ENCODE data around the gene FHOD3. TPM values are rescaled to one million over a fixed set of nuclear protein-coding genes. Genes with fewer than 3 reads are reported as not detected.

Gene FHOD3
- total and polyA plus RNA-seq, 2 of the 4 experiments (the other 2 are of a cell fraction) = 14.6 to 16.0 TPM

DNA sequence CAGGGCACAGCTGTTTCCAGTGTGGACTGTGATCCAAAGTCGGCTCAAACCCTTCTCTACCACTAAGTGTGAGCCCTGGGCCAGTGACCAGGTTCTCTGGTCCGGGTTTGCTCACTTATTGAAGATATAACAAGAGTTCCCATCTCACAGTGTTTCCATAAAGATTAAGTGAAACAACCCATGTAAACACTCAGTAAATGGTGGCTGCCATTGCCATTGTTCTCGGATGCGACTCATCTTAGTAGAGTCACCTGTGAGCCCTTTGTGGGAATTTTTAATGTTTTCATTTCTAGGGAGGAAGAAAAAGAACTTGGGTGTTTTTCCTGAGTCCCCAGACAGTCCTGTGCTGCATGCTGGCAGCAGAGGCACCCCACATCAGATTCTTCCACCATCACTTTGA, 477.9 kb downstream of the FHOD3 start:
- Histone ChIP-seq H3K18ac (ENCODE audit: low read depth, low read length) (no peak overlapping the region), H3K4me1 (ENCODE audit: control insufficient read depth, insufficient read depth, low read length) (peaks cover 10% of the 10 kb centered on the region), H3K9me1 (ENCODE audit: insufficient read depth, low read length) (peaks cover 19% of the 10 kb centered on the region), H3K79me1 (ENCODE audit: low read depth in 1 of 2, low read length in 2 of 2) (no peaks in the 10 kb centered on the region), H3K9me3 (ENCODE audit: control insufficient read depth, insufficient read depth, low read length) (no peaks in the 10 kb centered on the region), H2BK20ac (ENCODE audit: low read depth, low read length) (no peak overlapping the region), H3K27ac (ENCODE audit: insufficient read depth, low read length) (no peak overlapping the region), H3K4me2 (ENCODE audit: low read depth, low read length) (no peak overlapping the region), H2AK5ac (ENCODE audit: low read depth, low read length) (no peak overlapping the region), H2BK5ac (ENCODE audit: low read depth, low read length, poor library complexity, severe bottlenecking) (no peak overlapping the region), H4K91ac (ENCODE audit: insufficient read depth, low read depth, low read length) (no peak overlapping the region), H3K23ac (ENCODE audit: low read depth, low read length) (no peak overlapping the region), H4K20me1 (ENCODE audit: insufficient read depth, low read length) (no peaks in the 10 kb centered on the region), H2AK9ac (replicated peaks; ENCODE audit: low read depth, low read length, poor library complexity) (no peak overlapping the region), H3K27me3 (ENCODE audit: control insufficient read depth, insufficient read depth, low read length) (no peaks in the 10 kb centered on the region), H3K4me3 (ENCODE audit: insufficient read depth, low read depth, low read length) (no peak overlapping the region), H2BK120ac (ENCODE audit: low read depth, low read length) (no peak overlapping the region), H3K4ac (ENCODE audit: low read depth, low read length) (no peak overlapping the region), H2AFZ (replicated peaks; ENCODE audit: low read length, poor library complexity) (no peak overlapping the region), H2BK15ac (ENCODE audit: low read depth, low read length) (no peak overlapping the region), H3K14ac (replicated peaks; ENCODE audit: low read depth, low read length) (no peak overlapping the region), H3K36me3 (ENCODE audit: control insufficient read depth, insufficient read depth, low read length) (peaks cover 2% of the 10 kb centered on the region; the same call in 1 of the 2 replicates), H3K56ac (ENCODE audit: extremely low read depth, insufficient read depth, low read length) (no peak overlapping the region), H3K9ac (ENCODE audit: low read depth, low read length) (no peak overlapping the region), H4K5ac (ENCODE audit: low read depth, low read length) (no peak overlapping the region), H4K8ac (ENCODE audit: low read depth in 2 of 2, low read length in 2 of 2) (no peak overlapping the region)
- no CpG with 5 or more reads among the region's 4 CpGs for WGBS, 2 experiments (ENCODE audit: extremely low coverage in 2 of 2, insufficient read length in 1 of 2)
- dilution Hi-C loops (cut with HindIII; ENCODE audit: low sequenced_read_pairs, unreplicated experiment) = no loop called here
- ATAC-seq (ENCODE audit: low read depth) (no peak), DNase-seq (no peak)
- CTCF ChIA-PET = no interaction called here
- POLR2A ChIA-PET (ENCODE audit: unreplicated experiment) = no interaction called here
- intact Hi-C loops (cut with micrococcal nuclease) = no loop called here
- BruUV-seq (replicated peaks) = no TSS peak
- in situ Hi-C loops (cut with MboI; ENCODE audit: low sequenced_read_pairs) = no loop called here
- no peak for TF ChIP-seq USF2 (IDR thresholded peaks at IDR 0.05; ENCODE audit: low read depth, low read length)
- TF ChIP-seq RAD21 (IDR thresholded peaks at IDR 0.05; ENCODE audit: low read length) = no peak
- no peak for TF ChIP-seq FOS (IDR thresholded peaks at IDR 0.05; ENCODE audit: low read depth, low read length)
- TF ChIP-seq CHD1 (IDR thresholded peaks at IDR 0.05; ENCODE audit: low read depth, low read length) = no peak
- TF ChIP-seq MXI1 (IDR thresholded peaks at IDR 0.05; ENCODE audit: borderline replicate concordance, low read depth, low read length) = no peak

All from IMR-90 (cell line).